PC-3 (cell line): ENCODE results near the gene GNG8.

Source experiments
- CTCF ChIP-seq: fragments of 300-600 bp; sonication (generic); conservative IDR thresholded peaks from 2 replicates; pipeline ENCODE4 v1.5.1; 2017; ENCODE audit warnings: antibody characterized with exemption, low read depth, mild to moderate bottlenecking, low read length
- EZH2phosphoT487 ChIP-seq: fragments of 300-600 bp; sonication (generic); IDR thresholded peaks from 2 replicates; pipeline ENCODE4 v1.6.1; 2018; ENCODE audit warnings: mild to moderate bottlenecking, antibody characterized with exemption, low read length, borderline replicate concordance

- TF ChIP-seq CTCF = no peak
- TF ChIP-seq EZH2phosphoT487 = no peak
Measured at GRCh38 chr19:46591870-46592269, 44.1 kb downstream of the GNG8 start.
